Left colon (tissue), 2 donors: ENCODE data around the gene ZNF821. TPM values are rescaled to one million over a fixed set of nuclear protein-coding genes. Genes with fewer than 3 reads are reported as not detected.
"Not testable (repeated sequence)": the region's sequence is repeated elsewhere in the genome, so short reads cannot be mapped to it uniquely, and the experiment has no call there.

ENCODE experiments used
- ATAC-seq: fragments of 200-7000 bp; cut with Tn5 transposase; one replicate; pipeline ENCODE4 v1.9.1; 2020; ENCODE audit warnings: mild to moderate bottlenecking, moderate library complexity
- DNase-seq, 2 donors: peaks; one replicate each; pipeline ENCODE4 v3.0.0-alpha.2; 2020
- intact Hi-C, 2 donors: fragments of 100-400 bp; cut with DNase I in 1 of 2; cut with micrococcal nuclease in 1 of 2; formaldehyde crosslinking; loops; one replicate each; pipeline versions ENCODE4 v1.11.2 to v1.14.0; 2022; cut with DNase I, micrococcal nuclease
- total RNA-seq, 2 donors: library from RNA; stranded (reverse); fragmentation: NEBNext Ultra II Directional; extraction: Animal tissue kit (Norgen Biotek cat#: 25700); gene quantifications; one replicate each; pipeline ENCODE4 v1.2.1, GENCODE V29; 2021
- donor health status: DM: no; HTN: no; CAD: no.
- donor health status: DM: yes; HTN: yes; CAD: no.

The ZNF821 gene
- total RNA-seq, 2 donors from 2014 or later: 12.5 to 13.0 TPM

- intact Hi-C loops: no loop called here
- no peak for ATAC-seq
- DNase-seq: no peak
These were observed 14.9 kb downstream of the ZNF821 start for GRCh38 chr16:71869089-71869488.

GRCh38 chr16:71867939-71868338, 16.0 kb downstream of the ZNF821 start:
- ATAC-seq (no peak), DNase-seq (no peak)
- intact Hi-C loops: no loop called here

- intact Hi-C loops, DNase-seq, ATAC-seq: not testable (repeated sequence)
These were observed 16.8 kb downstream of the ZNF821 start for GRCh38 chr16:71867175-71867574.

GRCh38 chr16:71865173-71865863, 18.7 kb downstream of the ZNF821 start:
- intact Hi-C loops: no loop called here
- ATAC-seq (no peak), DNase-seq (no peak)

DNA sequence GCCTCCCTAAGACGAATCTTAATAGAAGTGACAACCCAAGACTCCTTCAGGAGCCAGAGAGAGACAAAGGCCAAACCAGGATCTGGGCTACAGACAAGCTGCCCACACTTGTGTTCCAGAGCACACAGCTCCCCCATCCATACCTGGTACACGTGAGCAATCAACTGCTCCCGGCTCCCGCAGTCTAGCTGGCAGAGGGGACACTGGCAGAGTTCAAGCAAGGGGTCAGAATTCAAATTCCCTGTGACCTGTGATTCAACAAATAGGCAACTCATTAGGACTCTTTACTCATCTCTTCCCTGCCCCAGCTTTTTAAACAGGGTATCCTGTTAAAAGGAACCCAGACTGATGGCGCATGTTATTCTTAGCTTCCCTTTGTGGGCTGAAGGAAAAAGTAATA, 20.0 kb downstream of the ZNF821 start:
- intact Hi-C loops: no loop called here
- ATAC-seq: no peak

GRCh38 chr16:71859762-71860521, 24.0 kb downstream of the ZNF821 start:
- no peak for ATAC-seq
- intact Hi-C loops: no loop called here
- no peak for DNase-seq

More for the DNA sequence above, 20.0 kb downstream of the ZNF821 start:
- no peak for DNase-seq

DNA sequence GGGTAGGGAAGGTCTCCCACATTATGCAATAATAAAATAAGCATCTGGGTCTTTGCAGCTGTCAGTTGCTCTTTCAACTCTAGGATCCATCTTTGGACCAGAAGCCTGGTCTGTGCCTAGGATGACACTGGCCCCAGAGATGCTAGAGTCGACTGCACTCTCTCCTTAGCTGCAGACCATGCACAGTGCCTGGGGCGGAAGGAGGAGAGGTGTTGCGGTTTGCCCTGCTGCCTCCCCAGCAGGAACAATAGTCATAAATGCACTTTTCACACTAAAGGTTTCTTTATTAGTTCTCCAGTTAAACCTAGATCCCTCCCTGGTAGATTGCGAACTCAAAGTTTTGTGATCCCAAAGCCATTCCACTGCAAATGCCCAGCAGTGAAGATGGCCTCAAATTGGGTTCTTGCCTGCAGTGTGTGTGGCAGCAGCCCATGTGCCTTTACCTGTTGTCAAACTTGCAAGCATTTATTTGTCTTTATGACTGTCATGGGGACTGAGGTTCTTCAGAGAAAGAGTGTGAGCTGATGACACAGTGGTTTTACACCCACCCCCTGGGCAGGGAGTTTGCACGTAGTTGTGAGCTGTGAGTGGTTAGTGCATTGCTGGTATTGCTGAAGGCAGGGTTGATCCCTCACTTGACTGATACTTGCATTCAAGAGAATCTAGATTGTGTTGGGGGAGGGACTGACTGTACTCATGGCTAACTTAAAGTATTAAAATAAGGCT, 27.9 kb downstream of the ZNF821 start:
- ATAC-seq (no peak), DNase-seq (no peak)
- intact Hi-C loops: no loop called here

- DNase-seq: no peak
- intact Hi-C loops: no loop called here
- ATAC-seq: no peak
These were observed 29.5 kb downstream of the ZNF821 start for GRCh38 chr16:71854369-71854948.

GRCh38 chr16:71853413-71853812, 30.6 kb downstream of the ZNF821 start:
- DNase-seq (no peak), ATAC-seq (no peak)
- intact Hi-C loops: no loop called here

DNA sequence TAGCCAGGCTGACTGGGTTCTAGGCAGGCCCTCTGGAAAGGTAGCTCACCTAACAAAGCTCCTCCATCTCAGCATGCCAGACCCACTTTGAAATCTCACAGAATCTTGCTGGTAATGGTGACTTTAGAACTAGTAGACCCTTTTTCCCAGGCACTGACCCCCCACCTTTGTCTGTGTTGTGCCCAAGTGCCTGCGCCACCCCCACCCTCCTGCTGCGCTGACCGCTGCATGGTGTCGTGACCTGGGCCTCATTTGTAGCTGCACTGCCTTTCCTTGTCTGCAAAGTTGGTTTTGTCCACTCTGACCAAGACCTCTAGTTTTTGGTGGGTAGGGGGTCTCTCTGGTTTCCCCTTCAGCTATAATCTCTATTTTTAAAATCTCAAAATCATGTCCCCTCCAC, 31.4 kb downstream of the ZNF821 start:
- intact Hi-C loops: no loop called here
- no peak for ATAC-seq
- DNase-seq: no peak

GRCh38 chr16:71852158-71852557, 31.8 kb downstream of the ZNF821 start:
- intact Hi-C loops: no loop called here
- ATAC-seq (no peak), DNase-seq (no peak)

- DNase-seq: no peak
- no peak for ATAC-seq
- intact Hi-C loops: no loop called here
These were observed 32.2 kb downstream of the ZNF821 start for GRCh38 chr16:71851746-71852145.

DNA sequence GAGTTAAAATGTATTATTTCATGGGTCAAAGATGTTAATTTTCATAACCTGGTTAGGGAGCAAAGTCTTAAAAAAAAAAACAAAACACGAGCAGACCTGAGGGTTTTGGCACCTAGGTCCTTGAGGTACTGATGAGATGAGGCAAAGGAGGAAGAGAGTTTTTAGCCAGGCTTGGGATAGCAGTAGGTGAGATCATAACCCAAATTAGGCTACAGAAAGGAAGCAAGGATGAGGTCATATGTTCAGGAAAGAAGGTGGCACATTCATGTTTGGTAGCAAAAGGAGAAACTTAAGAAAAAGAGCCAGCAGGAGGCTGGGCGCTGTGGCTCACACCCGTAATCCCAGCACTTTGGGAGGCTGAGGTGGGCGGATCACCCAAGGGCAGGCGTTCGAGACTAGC, 35.4 kb downstream of the ZNF821 start:
- DNase-seq: no peak
- intact Hi-C loops: no loop called here
- no peak for ATAC-seq

DNA sequence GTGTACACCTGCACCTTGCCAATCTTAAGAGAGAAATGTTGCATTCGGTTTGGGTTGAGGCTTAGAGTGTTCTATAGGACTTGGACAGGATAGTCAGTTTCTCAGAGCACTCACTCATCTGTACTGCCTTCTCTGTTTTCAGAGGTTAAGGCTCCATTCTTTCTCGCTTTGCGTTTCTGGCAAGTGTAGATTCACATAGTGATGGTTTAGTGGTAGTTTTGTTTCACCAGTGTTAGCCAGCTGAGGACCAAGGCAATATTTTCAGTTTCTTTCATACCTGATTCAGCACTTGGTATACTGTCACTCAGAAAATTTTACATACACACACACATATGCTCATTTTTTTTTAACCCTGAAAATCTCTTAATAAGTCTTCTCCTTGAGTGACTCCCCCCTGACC, 36.9 kb downstream of the ZNF821 start:
- intact Hi-C loops: no loop called here
- DNase-seq (no peak), ATAC-seq (no peak)

- ATAC-seq: peak; percentile 22
These were observed 37.6 kb downstream of the ZNF821 start for GRCh38 chr16:71846431-71846830.

DNA sequence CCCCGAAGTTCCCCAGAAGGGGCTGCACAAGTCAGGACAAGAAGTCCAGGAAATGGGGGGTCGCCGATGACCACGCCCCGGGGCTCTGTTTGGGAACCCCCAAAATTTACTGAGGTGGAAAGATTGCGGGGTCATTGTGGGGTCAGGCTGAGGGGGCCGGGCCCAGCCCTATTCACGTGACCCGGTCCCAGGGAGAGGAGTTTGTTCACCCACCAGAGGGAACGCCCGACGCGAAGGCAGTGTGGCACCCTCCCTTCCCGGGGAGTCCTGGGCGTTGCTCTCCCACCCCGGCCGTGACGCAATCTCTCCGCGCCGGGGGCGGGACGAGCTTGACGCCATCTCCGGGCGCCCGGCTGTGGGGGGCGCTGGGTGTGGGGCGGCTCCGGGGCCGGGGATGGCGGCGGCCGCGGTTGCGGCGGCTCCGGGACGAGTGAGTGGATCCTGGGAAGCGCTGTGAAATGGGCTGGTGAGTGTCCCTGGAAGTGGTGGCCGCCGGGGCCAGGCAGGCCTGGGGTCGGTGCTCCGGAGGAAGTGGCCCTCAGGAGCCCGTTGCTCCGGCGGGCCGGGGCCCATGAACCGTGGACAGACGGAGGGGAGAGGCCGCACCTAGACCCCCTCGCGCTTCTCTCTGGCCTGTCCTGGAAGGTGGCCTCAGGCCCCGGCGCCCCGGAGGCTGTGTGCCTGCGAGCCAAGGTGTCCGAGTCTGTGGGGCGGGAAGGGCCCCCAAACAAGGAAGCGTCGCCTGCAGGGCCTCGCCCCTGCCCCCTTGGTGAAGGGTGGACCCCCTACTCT, 38.1 kb downstream of the ZNF821 start, which contains the start of gene ATXN1L:
TSS of gene ATXN1L (plus strand) at position 338 of the 792 bp plus-strand sequence. CDS start 3,765 bp downstream, outside the sequence.
- intact Hi-C loops: no loop called here
- ATAC-seq (peak; percentile 96), DNase-seq (peak; percentile 92 to 93)

More at GRCh38 chr16:71846431-71846830, 37.6 kb downstream of the ZNF821 start:
- intact Hi-C loops: no loop called here
- peak in 1 of 2 donors; percentile 24 for DNase-seq

- no peak for ATAC-seq
- no peak for DNase-seq
- intact Hi-C loops: no loop called here
These were observed 40.4 kb downstream of the ZNF821 start for GRCh38 chr16:71843572-71843971.

GRCh38 chr16:71840052-71840451, 43.9 kb downstream of the ZNF821 start:
- DNase-seq (no peak), ATAC-seq (no peak)
- intact Hi-C loops: no loop called here

GRCh38 chr16:71837150-71837549, 46.8 kb downstream of the ZNF821 start:
- intact Hi-C loops: no loop called here
- DNase-seq: no peak
- no peak for ATAC-seq
